HEK293 (cell line): ENCODE data around the gene C21orf58.

Experiments used
- CTCF ChIA-PET: fragments of 350-600 bp; formaldehyde crosslinking; extraction: SDS; loops from one replicate; lab custom pipeline; 2021; ENCODE audit warnings: antibody characterized with exemption; lab: Yijun Ruan, JAX
- POLR2A ChIA-PET: fragments of 300-600 bp; formaldehyde crosslinking; extraction: SDS; loops from one replicate; lab custom pipeline; 2020; ENCODE audit warnings: antibody characterized with exemption, inconsistent platforms; lab: Yijun Ruan, JAX
- H3K27ac ChIP-seq: fragments of 200-500 bp; sonication (Bioruptor generic); 2 replicates; pipeline ENCODE4 v1.5.1; 2014; ENCODE audit warnings: low read depth, low read length, control low read depth, inconsistent platforms; ENCODE audit errors: extremely low read depth
- H3K36me3 ChIP-seq, 2 experiments: fragments of 200-500 bp in 1 of 2; sonication (Bioruptor generic) in 1 of 2; 1 replicate in 1 of 2; 2 replicates in 1 of 2; pipeline ENCODE4 v1.5.1; 2014 to 2017; ENCODE audit warnings: inconsistent platforms in 2 of 2, low read length in 2 of 2; ENCODE audit not compliant: control insufficient read depth in 2 of 2, insufficient read depth in 1 of 2
- H3K4me1 ChIP-seq: fragments of 200-500 bp; sonication (Bioruptor generic); 2 replicates; pipeline ENCODE4 v1.5.1; 2014; ENCODE audit warnings: mild to moderate bottlenecking, low read length, inconsistent platforms; ENCODE audit not compliant: control insufficient read depth, insufficient read depth
- H3K4me3 ChIP-seq: 2 replicates; pipeline ENCODE4 v1.5.1; 2011; ENCODE audit warnings: low read depth, mild to moderate bottlenecking, control low read depth, low read length, moderate library complexity
- H3K9me3 ChIP-seq: fragments of 200-500 bp; sonication (Bioruptor generic); 2 replicates; pipeline ENCODE4 v1.5.1; 2014; ENCODE audit warnings: low read depth, low read length, inconsistent platforms; ENCODE audit not compliant: control insufficient read depth, insufficient read depth
- BCL11B ChIP-seq: fragments of 450-650 bp; formaldehyde crosslinking; IDR thresholded peaks from 2 replicates; pipeline ENCODE4 v1.5.1; 2016; ENCODE audit warnings: low read depth, missing biosample characterization, missing genetic modification characterization
- GLIS2 ChIP-seq: fragments of 450-650 bp; formaldehyde crosslinking; IDR thresholded peaks from 2 replicates; pipeline ENCODE4 v1.5.1; 2016; ENCODE audit warnings: missing biosample characterization, missing genetic modification characterization
- HOXA7 ChIP-seq: sonication (generic); formaldehyde crosslinking; IDR thresholded peaks from 2 replicates; pipeline ENCODE4 v1.8.1; 2022; ENCODE audit warnings: missing genetic modification reagents, borderline replicate concordance
- HOXD13 ChIP-seq: sonication (generic); formaldehyde crosslinking; IDR thresholded peaks from 2 replicates; pipeline ENCODE4 v1.8.0; 2022; ENCODE audit warnings: missing genetic modification reagents, borderline replicate concordance
- MEIS1 ChIP-seq: sonication (generic); formaldehyde crosslinking; IDR thresholded peaks from 2 replicates; pipeline ENCODE4 v1.8.1; 2022; ENCODE audit warnings: missing genetic modification reagents, mild to moderate bottlenecking, borderline replicate concordance
- MYNN ChIP-seq: fragments of 450-650 bp; formaldehyde crosslinking; IDR thresholded peaks from 2 replicates; pipeline ENCODE4 v1.5.1; 2016; ENCODE audit warnings: missing biosample characterization, missing genetic modification characterization, borderline replicate concordance
- PRDM1 ChIP-seq: fragments of 450-650 bp; formaldehyde crosslinking; IDR thresholded peaks from 2 replicates; pipeline ENCODE4; 2016; ENCODE audit warnings: missing biosample characterization, missing genetic modification characterization
- ZFHX2 ChIP-seq: fragments of 450-650 bp; formaldehyde crosslinking; conservative IDR thresholded peaks from 2 replicates; pipeline ENCODE4 v1.5.1; 2016; ENCODE audit warnings: missing biosample characterization, missing genetic modification characterization
- ZFP69B ChIP-seq: fragments of 450-650 bp; formaldehyde crosslinking; IDR thresholded peaks from 2 replicates; pipeline ENCODE4 v1.5.1; 2016; ENCODE audit warnings: missing biosample characterization, missing genetic modification characterization
- ZNF175 ChIP-seq: fragments of 450-650 bp; formaldehyde crosslinking; IDR thresholded peaks from 2 replicates; pipeline ENCODE4 v1.5.1; 2016; ENCODE audit warnings: missing biosample characterization, missing genetic modification characterization
- ZNF202 ChIP-seq: fragments of 450-650 bp; formaldehyde crosslinking; IDR thresholded peaks from 2 replicates; pipeline ENCODE4 v1.5.1; 2016; ENCODE audit warnings: missing biosample characterization, missing genetic modification characterization, borderline replicate concordance
- ZNF311 ChIP-seq: fragments of 450-650 bp; formaldehyde crosslinking; IDR thresholded peaks from 2 replicates; pipeline ENCODE4 v1.5.1; 2017; ENCODE audit warnings: missing biosample characterization, missing genetic modification characterization, borderline replicate concordance
- ZNF37A ChIP-seq: fragments of 450-650 bp; IDR thresholded peaks from 2 replicates; pipeline ENCODE4 v1.5.1; 2018; ENCODE audit warnings: missing biosample characterization, missing genetic modification characterization
- ZNF501 ChIP-seq: fragments of 450-650 bp; formaldehyde crosslinking; IDR thresholded peaks from 2 replicates; pipeline ENCODE4 v1.5.1; 2016; ENCODE audit warnings: missing biosample characterization, missing genetic modification characterization
- ZNF571 ChIP-seq: fragments of 450-650 bp; formaldehyde crosslinking; IDR thresholded peaks from 2 replicates; pipeline ENCODE4 v1.5.0; 2017; ENCODE audit warnings: missing biosample characterization, missing genetic modification characterization
- ZNF621 ChIP-seq: fragments of 450-650 bp; formaldehyde crosslinking; IDR thresholded peaks from 2 replicates; pipeline ENCODE4 v1.5.1; 2017; ENCODE audit warnings: missing biosample characterization, missing genetic modification characterization
- ZNF830 ChIP-seq: fragments of 450-650 bp; IDR thresholded peaks from 2 replicates; pipeline ENCODE4 v1.5.0; 2018; ENCODE audit warnings: missing biosample characterization, missing genetic modification characterization, low read depth, mild to moderate bottlenecking, moderate library complexity
- ZSCAN16 ChIP-seq: fragments of 450-650 bp; formaldehyde crosslinking; IDR thresholded peaks from 2 replicates; pipeline ENCODE4 v1.5.1; 2016; ENCODE audit warnings: missing biosample characterization, missing genetic modification characterization
- ZSCAN4 ChIP-seq: fragments of 450-650 bp; formaldehyde crosslinking; IDR thresholded peaks from 2 replicates; pipeline ENCODE4 v1.5.1; 2017; ENCODE audit warnings: missing biosample characterization, missing genetic modification characterization
- TF ChIP-seq, protein P1 (sequence below): fragments of 450-650 bp; formaldehyde crosslinking; IDR thresholded peaks from 2 replicates; pipeline ENCODE4 v1.5.1; 2016; ENCODE audit warnings: missing biosample characterization, missing genetic modification characterization

C21orf58 gene

GRCh38 chr21:46356005-46356338, 32.3 kb upstream of the C21orf58 start:
- H3K9me3 ChIP-seq: no peaks in the 10 kb centered on the region
- 0 out of 2 replicates have a peak, but pooled peaks have one; percentile 22 for TF ChIP-seq BCL11B (tag by site-specific recombination)
- TF ChIP-seq, protein P1, sequence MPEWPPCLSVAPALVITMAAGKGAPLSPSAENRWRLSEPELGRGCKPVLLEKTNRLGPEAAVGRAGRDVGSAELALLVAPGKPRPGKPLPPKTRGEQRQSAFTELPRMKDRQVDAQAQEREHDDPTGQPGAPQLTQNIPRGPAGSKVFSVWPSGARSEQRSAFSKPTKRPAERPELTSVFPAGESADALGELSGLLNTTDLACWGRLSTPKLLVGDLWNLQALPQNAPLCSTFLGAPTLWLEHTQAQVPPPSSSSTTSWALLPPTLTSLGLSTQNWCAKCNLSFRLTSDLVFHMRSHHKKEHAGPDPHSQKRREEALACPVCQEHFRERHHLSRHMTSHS (tag by site-specific recombination): no peak
- TF ChIP-seq, all 188 proteins: peak for 1
- Histone ChIP-seq H3K27ac (no peak overlapping the region), H3K4me1 (no peaks in the 10 kb centered on the region), H3K4me3 (no peak overlapping the region), H3K36me3 (peaks cover 16 to 84% of the 10 kb centered on the region in 2 experiments; a peak in 2 of 3 replicates)
- CTCF ChIA-PET: interaction anchor here (0.7 kb wide), 1 partner anchor 309 kb away, joined by 3 read pairs; no protein-coding TSS in a partner anchor
- POLR2A ChIA-PET: no interaction called here

GRCh38 chr21:46355161-46356004, 31.7 kb upstream of the C21orf58 start:
- no peaks in the 10 kb centered on the region for H3K9me3 ChIP-seq
- H3K36me3 ChIP-seq: peaks cover 14 to 86% of the 10 kb centered on the region in 2 experiments
- no peak for TF ChIP-seq HOXD13 (CRISPR knock-in tag)
- no peak for TF ChIP-seq PRDM1 (tag by site-specific recombination)
- 0 out of 2 replicates have a peak, but pooled peaks have one; percentile 30 for TF ChIP-seq ZFHX2 (tag by site-specific recombination)
- no peak overlapping the region for H3K4me3 ChIP-seq
- ChIA-PET POLR2A (no interaction called here), CTCF (interaction anchor here (0.6 to 0.7 kb wide), 2 partner anchors 131 to 310 kb away, joined by 3 to 5 read pairs; no protein-coding TSS in a partner anchor)
- H3K4me1 ChIP-seq: no peaks in the 10 kb centered on the region
- H3K27ac ChIP-seq: no peak overlapping the region

DNA sequence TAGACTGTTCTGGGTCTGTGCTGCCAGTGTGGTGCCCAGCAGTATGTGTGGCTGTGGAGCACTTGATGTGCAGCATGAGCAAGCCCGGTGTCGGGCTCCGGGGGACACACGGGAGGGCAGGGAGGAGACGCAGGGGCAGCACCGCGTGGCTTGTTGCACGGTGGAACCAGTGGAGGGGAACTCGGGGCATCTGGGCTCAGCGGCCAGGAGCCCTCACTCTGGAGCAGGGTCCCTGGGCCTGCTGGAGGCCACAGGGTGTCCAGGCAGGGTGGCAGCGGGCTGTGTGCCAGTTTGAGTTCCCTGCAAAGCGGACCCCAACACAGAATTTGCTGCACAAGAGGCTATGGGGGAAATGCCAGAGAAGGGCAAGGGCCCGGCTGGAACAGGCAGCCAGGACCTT, 30.8 kb upstream of the C21orf58 start:
- Histone ChIP-seq H3K4me3 (no peak overlapping the region), H3K9me3 (no peaks in the 10 kb centered on the region)
- TF ChIP-seq ZNF621 (tag by site-specific recombination) (no peak), ZFP69B (tag by site-specific recombination) (no peak), MYNN (tag by site-specific recombination) (no peak), ZNF175 (tag by site-specific recombination) (no peak), ZSCAN16 (tag by site-specific recombination) (no peak), ZNF501 (tag by site-specific recombination) (no peak), ZNF311 (tag by site-specific recombination) (no peak), ZNF830 (tag by site-specific recombination) (no peak), GLIS2 (tag by site-specific recombination) (no peak), ZNF37A (tag by site-specific recombination) (no peak), MEIS1 (CRISPR knock-in tag) (no peak), ZSCAN4 (tag by site-specific recombination) (no peak), ZNF571 (tag by site-specific recombination) (no peak), ZNF202 (no peak), HOXA7 (CRISPR knock-in tag) (no peak)
- TF ChIP-seq, all 188 proteins: peak for 0
- POLR2A ChIA-PET: no interaction called here
- Histone ChIP-seq H3K36me3 (peaks cover 15 to 91% of the 10 kb centered on the region in 2 experiments), H3K4me1 (no peaks in the 10 kb centered on the region), H3K27ac (no peak overlapping the region)
- CTCF ChIA-PET: no interaction called here
